ENCODE data around the gene MYH10.

The MYH10 gene

GRCh38 chr17:8630227-8630801 lies at the start of gene MYH10:
Gene MYH10 (minus strand): TSS chr17:8630725. CDS start chr17:8623246, 7,479 bp downstream.
- H3K36me3 ChIP-seq (ENCODE audit: low read length): no peaks in the 10 kb centered on the region
- no peaks in the 10 kb centered on the region for H3K9me2 ChIP-seq (replicated peaks; ENCODE audit: insufficient read depth, low read length)
- no peaks in the 10 kb centered on the region for H3K79me2 ChIP-seq (ENCODE audit: insufficient read depth, low read length)
- H3K4me3 ChIP-seq (ENCODE audit: insufficient read depth, low read length, poor library complexity, severe bottlenecking): peak within 1 kb of the TSS; percentile 95
- no peaks in the 10 kb centered on the region for H3K9me3 ChIP-seq (ENCODE audit: insufficient read depth, low read length)
- no peak within 1 kb of the TSS for H3K27ac ChIP-seq (ENCODE audit: low read depth, low read length)
- peak within 1 kb of the TSS; percentile 75 for H3K9ac ChIP-seq (ENCODE audit: low read length)
- H4K20me1 ChIP-seq (ENCODE audit: low read depth, low read length): no peaks in the 10 kb centered on the region
- TF ChIP-seq CTCF (IDR thresholded peaks at IDR 0.05; ENCODE audit: insufficient read depth, low read length, poor library complexity, severe bottlenecking): no peak
- no peak for TF ChIP-seq EZH2phosphoT487 (conservative IDR thresholded peaks at IDR 0.05; ENCODE audit: low read length)
- H3F3A ChIP-seq (ENCODE audit: insufficient read depth): peaks cover 6% of the 10 kb centered on the region
- peak within 1 kb of the TSS; percentile 93 for H2AFZ ChIP-seq (ENCODE audit: low read depth, low read length, severe bottlenecking)
- H3K27me3 ChIP-seq (ENCODE audit: low read length): no peaks in the 10 kb centered on the region
- H3K4me2 ChIP-seq (ENCODE audit: low read depth, low read length, poor library complexity, severe bottlenecking): peak within 1 kb of the TSS; percentile 84

DNA sequence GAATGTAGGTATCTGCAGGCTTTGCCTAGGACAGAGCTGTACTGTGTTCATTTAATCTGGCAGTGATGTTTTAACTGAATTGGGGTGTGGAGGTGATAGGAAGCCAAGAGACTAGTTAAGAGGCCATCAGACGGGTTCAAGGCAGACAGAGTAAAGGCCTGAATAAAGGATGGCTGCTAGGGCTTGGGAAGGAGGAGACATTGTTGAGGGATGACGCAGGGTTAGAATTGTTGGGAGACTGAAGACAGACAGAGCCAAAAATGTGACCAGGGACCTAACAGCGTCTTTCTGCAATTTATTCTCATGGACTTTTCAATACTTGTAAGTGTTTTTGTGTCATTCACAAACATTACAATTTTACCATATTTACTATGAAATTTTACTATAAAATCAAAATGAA lies 48.6 kb upstream of the MYH10 start:
- Histone ChIP-seq H3K27ac (ENCODE audit: low read depth, low read length) (no peak overlapping the region), H2AFZ (ENCODE audit: low read depth, low read length, severe bottlenecking) (no peak overlapping the region), H3K9me2 (replicated peaks; ENCODE audit: insufficient read depth, low read length) (no peaks in the 10 kb centered on the region), H3F3A (ENCODE audit: insufficient read depth) (no peaks in the 10 kb centered on the region), H3K4me2 (ENCODE audit: low read depth, low read length, poor library complexity, severe bottlenecking) (no peak overlapping the region), H4K20me1 (ENCODE audit: low read depth, low read length) (no peaks in the 10 kb centered on the region), H3K79me2 (ENCODE audit: insufficient read depth, low read length) (no peaks in the 10 kb centered on the region), H3K9ac (ENCODE audit: low read length) (no peak overlapping the region), H3K27me3 (ENCODE audit: low read length) (no peaks in the 10 kb centered on the region), H3K36me3 (ENCODE audit: low read length) (no peaks in the 10 kb centered on the region), H3K9me3 (ENCODE audit: insufficient read depth, low read length) (no peaks in the 10 kb centered on the region), H3K4me3 (ENCODE audit: insufficient read depth, low read length, poor library complexity, severe bottlenecking) (no peak overlapping the region)
- TF ChIP-seq EZH2phosphoT487 (conservative IDR thresholded peaks at IDR 0.05; ENCODE audit: low read length) (no peak), CTCF (IDR thresholded peaks at IDR 0.05; ENCODE audit: insufficient read depth, low read length, poor library complexity, severe bottlenecking) (no peak)

DNA sequence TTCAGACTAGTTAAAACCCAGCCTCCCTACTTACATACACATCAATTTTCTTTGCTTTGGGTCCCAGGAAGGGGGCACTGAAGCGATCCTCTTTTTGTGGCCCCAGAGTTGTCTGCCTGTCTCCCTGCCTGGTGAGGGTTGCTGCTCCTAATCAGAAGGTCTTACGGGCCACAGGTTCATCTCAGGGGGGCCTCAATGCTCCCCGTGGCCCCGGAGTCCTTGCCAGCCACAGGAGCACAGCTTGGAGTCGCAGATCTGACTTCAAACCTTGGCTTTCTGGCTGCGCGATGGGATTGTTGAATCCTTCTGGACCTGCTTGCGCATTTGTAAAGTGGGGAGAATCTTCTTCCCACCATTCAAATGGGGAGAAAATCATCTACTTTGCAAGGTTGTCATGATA lies 44.8 kb upstream of the MYH10 start:
- no peak overlapping the region for H3K27ac ChIP-seq (ENCODE audit: low read depth, low read length)
- H3K4me2 ChIP-seq (ENCODE audit: low read depth, low read length, poor library complexity, severe bottlenecking): no peak overlapping the region
- no peak overlapping the region for H3K4me3 ChIP-seq (ENCODE audit: insufficient read depth, low read length, poor library complexity, severe bottlenecking)
- H3K9ac ChIP-seq (ENCODE audit: low read length): no peak overlapping the region
- H3F3A ChIP-seq (ENCODE audit: insufficient read depth): no peaks in the 10 kb centered on the region
- no peak for TF ChIP-seq CTCF (IDR thresholded peaks at IDR 0.05; ENCODE audit: insufficient read depth, low read length, poor library complexity, severe bottlenecking)
- TF ChIP-seq EZH2phosphoT487 (conservative IDR thresholded peaks at IDR 0.05; ENCODE audit: low read length): no peak
- no peaks in the 10 kb centered on the region for H3K27me3 ChIP-seq (ENCODE audit: low read length)
- no peaks in the 10 kb centered on the region for H3K9me2 ChIP-seq (replicated peaks; ENCODE audit: insufficient read depth, low read length)
- no peaks in the 10 kb centered on the region for H3K79me2 ChIP-seq (ENCODE audit: insufficient read depth, low read length)
- H3K36me3 ChIP-seq (ENCODE audit: low read length): no peaks in the 10 kb centered on the region
- no peaks in the 10 kb centered on the region for H4K20me1 ChIP-seq (ENCODE audit: low read depth, low read length)
- no peaks in the 10 kb centered on the region for H3K9me3 ChIP-seq (ENCODE audit: insufficient read depth, low read length)
- H2AFZ ChIP-seq (ENCODE audit: low read depth, low read length, severe bottlenecking): no peak overlapping the region
